ENCODE results near the gene NRG3. TPM values are rescaled to one million over a fixed set of nuclear protein-coding genes. Genes with fewer than 3 reads are reported as not detected.

NRG3 gene
- total RNA-seq, 1 experiment from 2014 or later: 0.08 TPM

DNA sequence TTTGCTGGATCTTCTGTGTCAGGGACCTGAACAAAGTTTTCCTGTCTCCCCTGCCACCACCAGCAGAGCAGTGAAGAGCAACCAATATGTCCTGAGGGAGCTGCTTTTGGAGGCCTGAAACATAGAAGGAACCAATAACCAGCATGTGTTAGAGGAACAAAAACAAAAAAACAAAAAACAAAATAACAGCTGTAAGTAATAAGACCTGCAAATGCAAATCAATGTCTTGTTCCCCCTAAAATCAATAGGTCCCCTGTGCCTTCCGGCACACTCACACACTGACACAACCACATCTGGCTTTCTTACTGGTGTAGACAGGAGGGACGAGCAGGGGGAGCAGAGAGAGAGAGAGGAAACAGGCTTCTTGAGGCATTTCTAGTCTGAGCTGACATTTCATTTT, 94.1 kb downstream of the NRG3 start:
- POLR2A ChIA-PET: no interaction called here
- DNase-seq (ENCODE audit: low read depth, low spot score): no peak
- ATAC-seq: no peak
- TF ChIP-seq TCF7L2 (IDR thresholded peaks at IDR 0.05; ENCODE audit: low read depth, low read length) (no peak), POLR2AphosphoS5 (IDR thresholded peaks at IDR 0.05; ENCODE audit: low read depth, low read length) (no peak), SIN3A (IDR thresholded peaks at IDR 0.05; ENCODE audit: borderline replicate concordance, insufficient read depth, low read depth, low read length) (no peak)
- TF ChIP-seq, protein P1, sequence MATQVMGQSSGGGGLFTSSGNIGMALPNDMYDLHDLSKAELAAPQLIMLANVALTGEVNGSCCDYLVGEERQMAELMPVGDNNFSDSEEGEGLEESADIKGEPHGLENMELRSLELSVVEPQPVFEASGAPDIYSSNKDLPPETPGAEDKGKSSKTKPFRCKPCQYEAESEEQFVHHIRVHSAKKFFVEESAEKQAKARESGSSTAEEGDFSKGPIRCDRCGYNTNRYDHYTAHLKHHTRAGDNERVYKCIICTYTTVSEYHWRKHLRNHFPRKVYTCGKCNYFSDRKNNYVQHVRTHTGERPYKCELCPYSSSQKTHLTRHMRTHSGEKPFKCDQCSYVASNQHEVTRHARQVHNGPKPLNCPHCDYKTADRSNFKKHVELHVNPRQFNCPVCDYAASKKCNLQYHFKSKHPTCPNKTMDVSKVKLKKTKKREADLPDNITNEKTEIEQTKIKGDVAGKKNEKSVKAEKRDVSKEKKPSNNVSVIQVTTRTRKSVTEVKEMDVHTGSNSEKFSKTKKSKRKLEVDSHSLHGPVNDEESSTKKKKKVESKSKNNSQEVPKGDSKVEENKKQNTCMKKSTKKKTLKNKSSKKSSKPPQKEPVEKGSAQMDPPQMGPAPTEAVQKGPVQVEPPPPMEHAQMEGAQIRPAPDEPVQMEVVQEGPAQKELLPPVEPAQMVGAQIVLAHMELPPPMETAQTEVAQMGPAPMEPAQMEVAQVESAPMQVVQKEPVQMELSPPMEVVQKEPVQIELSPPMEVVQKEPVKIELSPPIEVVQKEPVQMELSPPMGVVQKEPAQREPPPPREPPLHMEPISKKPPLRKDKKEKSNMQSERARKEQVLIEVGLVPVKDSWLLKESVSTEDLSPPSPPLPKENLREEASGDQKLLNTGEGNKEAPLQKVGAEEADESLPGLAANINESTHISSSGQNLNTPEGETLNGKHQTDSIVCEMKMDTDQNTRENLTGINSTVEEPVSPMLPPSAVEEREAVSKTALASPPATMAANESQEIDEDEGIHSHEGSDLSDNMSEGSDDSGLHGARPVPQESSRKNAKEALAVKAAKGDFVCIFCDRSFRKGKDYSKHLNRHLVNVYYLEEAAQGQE (IDR thresholded peaks at IDR 0.05; ENCODE audit: insufficient read depth in 1 of 2, low read depth in 2 of 2, low read length in 1 of 2): no peak
- TF ChIP-seq, protein P2, sequence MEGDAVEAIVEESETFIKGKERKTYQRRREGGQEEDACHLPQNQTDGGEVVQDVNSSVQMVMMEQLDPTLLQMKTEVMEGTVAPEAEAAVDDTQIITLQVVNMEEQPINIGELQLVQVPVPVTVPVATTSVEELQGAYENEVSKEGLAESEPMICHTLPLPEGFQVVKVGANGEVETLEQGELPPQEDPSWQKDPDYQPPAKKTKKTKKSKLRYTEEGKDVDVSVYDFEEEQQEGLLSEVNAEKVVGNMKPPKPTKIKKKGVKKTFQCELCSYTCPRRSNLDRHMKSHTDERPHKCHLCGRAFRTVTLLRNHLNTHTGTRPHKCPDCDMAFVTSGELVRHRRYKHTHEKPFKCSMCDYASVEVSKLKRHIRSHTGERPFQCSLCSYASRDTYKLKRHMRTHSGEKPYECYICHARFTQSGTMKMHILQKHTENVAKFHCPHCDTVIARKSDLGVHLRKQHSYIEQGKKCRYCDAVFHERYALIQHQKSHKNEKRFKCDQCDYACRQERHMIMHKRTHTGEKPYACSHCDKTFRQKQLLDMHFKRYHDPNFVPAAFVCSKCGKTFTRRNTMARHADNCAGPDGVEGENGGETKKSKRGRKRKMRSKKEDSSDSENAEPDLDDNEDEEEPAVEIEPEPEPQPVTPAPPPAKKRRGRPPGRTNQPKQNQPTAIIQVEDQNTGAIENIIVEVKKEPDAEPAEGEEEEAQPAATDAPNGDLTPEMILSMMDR (IDR thresholded peaks at IDR 0.05): no peak
- Histone ChIP-seq H3K36me3 (ENCODE audit: control insufficient read depth, insufficient read depth, low read length) (no peaks in the 10 kb centered on the region), H3K27ac (ENCODE audit: low read length) (no peak overlapping the region), H3K4me1 (ENCODE audit: control insufficient read depth, insufficient read depth, low read length) (no peaks in the 10 kb centered on the region), H3K27me3 (ENCODE audit: control insufficient read depth, insufficient read depth, low read length) (no peaks in the 10 kb centered on the region), H3K4me3 (ENCODE audit: low read depth in 2 of 2, low read length in 2 of 2) (no peak overlapping the region), H3K9me3 (ENCODE audit: control insufficient read depth, insufficient read depth, low read depth, low read length) (no peaks in the 10 kb centered on the region)
- in situ Hi-C loops (cut with HindIII; ENCODE audit: low pct_unique_long_range_greater_than_20kb, low sequenced_read_pairs) (no loop called here), intact Hi-C loops (cut with micrococcal nuclease; ENCODE audit: unreplicated experiment) (no loop called here)
- no TSS peak for BruUV-seq (replicated peaks)
- CTCF ChIA-PET: no interaction called here

DNA sequence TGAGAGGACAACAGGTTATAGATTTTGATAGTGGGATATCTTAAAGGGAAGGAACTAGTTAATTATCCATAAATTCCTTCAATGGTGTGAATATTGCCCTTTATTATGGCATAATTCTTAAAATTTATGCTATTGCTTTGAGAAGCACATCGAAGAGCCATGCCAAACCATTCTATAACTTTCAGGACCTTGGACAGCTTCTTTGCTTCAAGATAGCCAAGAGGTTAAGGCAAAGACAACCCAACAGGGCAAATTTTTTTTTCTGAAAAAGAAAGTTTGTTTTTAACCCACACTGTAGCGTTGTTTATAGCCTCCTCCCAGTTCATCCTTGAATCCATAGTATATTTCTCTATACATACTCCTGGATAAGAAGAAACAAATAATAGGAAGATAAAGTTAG, 103.2 kb downstream of the NRG3 start:
- ChIA-PET POLR2A (interaction anchor here (0.6 kb wide), 1 partner anchor 476 kb away, joined by 6 read pairs; no protein-coding TSS in a partner anchor), CTCF (no interaction called here)
- H3K4me1 ChIP-seq (ENCODE audit: control insufficient read depth, insufficient read depth, low read length): no peaks in the 10 kb centered on the region
- TF ChIP-seq, protein P1 (IDR thresholded peaks at IDR 0.05; ENCODE audit: insufficient read depth in 1 of 2, low read depth in 2 of 2, low read length in 1 of 2): peak; percentile 79 to 89
- TF ChIP-seq, protein P2 (IDR thresholded peaks at IDR 0.05): no peak
- TF ChIP-seq TCF7L2 (IDR thresholded peaks at IDR 0.05; ENCODE audit: low read depth, low read length) (no peak), POLR2AphosphoS5 (IDR thresholded peaks at IDR 0.05; ENCODE audit: low read depth, low read length) (no peak), SIN3A (IDR thresholded peaks at IDR 0.05; ENCODE audit: borderline replicate concordance, insufficient read depth, low read depth, low read length) (no peak)
- in situ Hi-C loops (cut with HindIII; ENCODE audit: low pct_unique_long_range_greater_than_20kb, low sequenced_read_pairs) (no loop called here), intact Hi-C loops (cut with micrococcal nuclease; ENCODE audit: unreplicated experiment) (no loop called here)
- no peaks in the 10 kb centered on the region for H3K36me3 ChIP-seq (ENCODE audit: control insufficient read depth, insufficient read depth, low read length)
- no peaks in the 10 kb centered on the region for H3K27me3 ChIP-seq (ENCODE audit: control insufficient read depth, insufficient read depth, low read length)
- H3K9me3 ChIP-seq (ENCODE audit: control insufficient read depth, insufficient read depth, low read depth, low read length): 0 out of 2 replicates have a peak, but pooled peaks cover 3% of the 10 kb centered on the region
- BruUV-seq (replicated peaks): no TSS peak
- no peak overlapping the region for H3K27ac ChIP-seq (ENCODE audit: low read length)
- ATAC-seq (no peak), DNase-seq (ENCODE audit: low read depth, low spot score) (no peak)
- H3K4me3 ChIP-seq (ENCODE audit: low read depth in 2 of 2, low read length in 2 of 2): no peak overlapping the region

All from Panc1 (cell line).